Right cardiac atrium (tissue), 5 donors: Measurements from ENCODE around the gene RBM22. TPM values are rescaled to one million over a fixed set of nuclear protein-coding genes. Genes with fewer than 3 reads are reported as not detected.

Experiments used
- ATAC-seq, 2 donors: fragments of 200-7000 bp; cut with Tn5 transposase; one replicate each; pipeline versions ENCODE4 v1.8.0 to v1.9.1; 2020; ENCODE audit warnings: moderate library complexity in 2 of 2, mild to moderate bottlenecking in 1 of 2
- DNase-seq, 3 donors: peaks; one replicate each; pipeline ENCODE4 v3.0.0-alpha.2; 2020
- H3K27ac ChIP-seq: one replicate; pipeline ENCODE4 v1.5.1; 2013; ENCODE audit warnings: mild to moderate bottlenecking, low read length, control low read depth, moderate library complexity
- H3K27me3 ChIP-seq: one replicate; pipeline ENCODE4 v1.6.1; 2013; ENCODE audit not compliant: control insufficient read depth, insufficient read depth
- H3K4me1 ChIP-seq: one replicate; pipeline ENCODE4 v1.6.1; 2013; ENCODE audit warnings: low read length; ENCODE audit not compliant: control insufficient read depth, insufficient read depth
- H3K4me3 ChIP-seq: one replicate; pipeline ENCODE4 v1.5.1; 2013; ENCODE audit warnings: low read length, control low read depth
- H3K9me3 ChIP-seq: one replicate; pipeline ENCODE4 v1.6.1; 2013; ENCODE audit warnings: low read length; ENCODE audit not compliant: control insufficient read depth
- WGBS: extraction: QIAGEN DNeasy Blood & Tissue Kit; methylation state at CpG from one replicate; pipeline ENCODE4 v1.1.7; 2013; 5-methylcytosine and 5-hydroxymethylcytosine counted together
- intact Hi-C, 4 donors: fragments of 100-400 bp; cut with DNase I; formaldehyde crosslinking; loops; one replicate each; pipeline versions ENCODE4 v1.11.0 to v1.14.0; 2022 to 2023
- polyA plus RNA-seq: library from polyadenylated mRNA; stranded (reverse); fragments of 200-250 nt; gene quantifications from one replicate; pipeline ENCODE4 v1.2.3, GENCODE V29; 2013
- total RNA-seq, 4 donors: library from RNA; stranded (reverse); fragmentation: NEBNext Ultra II Directional; extraction: Animal tissue kit (Norgen Biotek cat#: 25700); gene quantifications; one replicate each; pipeline ENCODE4 v1.2.1, GENCODE V29; 2021
- donor health status: healthy with polysubstance abuse.
- donor health status: DM: no; HTN: yes; CAD: no.
- donor health status: DM: no; HTN: no; CAD: no.
- donor health status: DM: no; HTN: yes; CAD: no; lungs with severe emphysema.
- donor health status: DM: yes; HTN: yes; CAD: no.

Gene RBM22
- total and polyA plus RNA-seq, 5 donors, result 19.3 to 30.8 (median 25.5) TPM

DNA sequence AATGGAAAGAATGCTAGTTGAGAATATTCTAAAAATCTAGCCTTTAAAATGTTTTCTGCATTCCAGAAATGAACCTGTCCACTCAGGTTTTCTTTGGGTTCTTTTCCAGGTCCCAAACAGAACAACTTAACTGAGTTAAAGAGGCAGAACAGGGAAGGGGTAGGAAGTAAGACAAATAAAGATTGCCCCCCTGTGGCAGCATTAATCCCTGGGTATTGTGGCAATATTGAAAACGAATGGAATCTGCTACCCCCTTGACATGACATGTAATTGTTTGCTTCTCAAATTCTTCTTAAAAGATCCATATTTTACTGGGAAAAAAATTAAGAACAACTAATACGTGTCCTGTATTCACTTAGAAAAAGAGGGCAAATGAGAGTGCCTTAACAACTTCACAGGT lies 9.3 kb upstream of the RBM22 start:
- H3K27me3 ChIP-seq, result no peaks in the 10 kb centered on the region
- H3K4me1 ChIP-seq, result no peaks in the 10 kb centered on the region
- H3K27ac ChIP-seq, result no peak overlapping the region
- H3K4me3 ChIP-seq, result no peak overlapping the region
- intact Hi-C loops, result no loop called here
- DNase-seq (no peak), ATAC-seq (no peak)
- WGBS, result 57% methylated on average over 2 of the region's 2 CpGs
- H3K9me3 ChIP-seq, result no peaks in the 10 kb centered on the region

DNA sequence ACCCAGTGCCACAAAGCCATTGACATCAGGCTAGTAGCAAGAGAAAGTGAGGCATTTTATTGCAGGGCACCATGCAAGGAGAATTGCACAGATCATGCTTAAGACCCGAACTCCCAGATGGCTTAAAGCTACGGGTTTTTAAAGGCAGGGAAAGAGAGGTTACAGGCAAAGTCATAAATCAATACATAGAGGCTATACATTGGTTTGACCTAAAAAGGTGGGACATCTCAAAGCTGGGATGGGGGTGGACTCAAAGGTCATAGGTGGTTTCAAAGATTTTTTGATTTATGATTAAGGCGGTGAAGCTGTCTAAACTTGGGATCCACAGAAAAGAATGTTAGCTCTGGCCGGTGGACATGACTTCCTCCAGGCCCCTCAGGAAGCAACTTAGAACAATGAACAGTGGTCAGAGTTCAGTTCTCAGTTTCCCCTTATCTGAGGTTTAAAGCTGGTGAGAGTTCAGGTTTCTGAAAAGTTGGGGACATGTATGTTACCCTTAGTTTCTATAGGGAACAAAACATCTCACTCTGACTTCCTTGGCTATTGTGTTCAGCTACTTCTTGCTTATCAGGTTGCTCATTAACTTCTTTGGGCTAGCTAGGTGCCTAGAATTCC lies 6.0 kb upstream of the RBM22 start:
- Histone ChIP-seq H3K9me3 (no peaks in the 10 kb centered on the region), H3K4me3 (no peak overlapping the region), H3K4me1 (no peaks in the 10 kb centered on the region), H3K27ac (no peak overlapping the region), H3K27me3 (no peaks in the 10 kb centered on the region)
- intact Hi-C loops, result no loop called here
- WGBS, result 66% methylated on average over 4 of the region's 4 CpGs
- ATAC-seq, result no peak
- DNase-seq, result no peak

DNA sequence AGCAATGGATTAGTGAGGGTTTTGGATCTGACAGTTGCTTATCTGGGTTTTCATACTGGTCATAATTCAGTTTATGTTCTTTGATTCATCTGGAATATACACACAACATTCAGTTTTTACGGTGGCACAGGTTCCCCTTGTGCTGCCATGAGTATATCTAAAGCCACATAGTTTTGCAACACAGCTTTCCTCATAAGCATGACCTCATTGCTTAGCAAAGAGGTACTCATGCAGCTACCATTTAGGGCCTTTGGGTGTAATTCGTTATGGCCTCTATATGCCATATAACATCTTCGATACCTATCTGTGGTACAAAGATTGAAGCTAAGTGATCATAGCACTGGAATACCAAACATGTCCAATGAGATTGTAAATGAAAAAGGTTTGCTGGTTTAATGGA lies 2.9 kb upstream of the RBM22 start:
- Histone ChIP-seq H3K9me3 (no peaks in the 10 kb centered on the region), H3K4me3 (no peak overlapping the region), H3K27me3 (no peaks in the 10 kb centered on the region), H3K4me1 (no peaks in the 10 kb centered on the region), H3K27ac (no peak overlapping the region)
- WGBS, result 84% methylated on average over 3 of the region's 3 CpGs
- DNase-seq (no peak), ATAC-seq (no peak)
- intact Hi-C loops, result loop anchor here in 1 of 4 donors (5.0 kb wide), 1 partner anchor 141 kb away; no protein-coding TSS in a partner anchor

DNA sequence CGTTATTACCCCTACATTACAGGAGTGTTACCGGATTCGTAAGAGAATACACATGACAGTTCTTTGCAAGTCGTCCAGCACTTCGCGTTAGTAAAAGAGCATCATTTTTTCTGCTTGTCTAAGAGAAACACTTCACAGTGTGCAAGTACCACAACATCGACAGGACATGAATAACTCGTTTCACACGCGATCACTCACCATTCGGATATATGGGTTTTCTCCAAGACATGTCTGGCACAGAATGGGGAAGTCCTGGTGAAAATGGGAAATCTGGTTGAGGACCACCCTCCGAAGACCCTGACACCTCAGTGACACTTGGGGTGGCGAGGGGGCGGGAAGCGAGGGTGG lies 642 bp downstream of the RBM22 start:
- intact Hi-C loops, result loop anchor here in 2 of 4 donors (2.0 to 5.0 kb wide), 2 partner anchors 138 to 139 kb away; no protein-coding TSS in a partner anchor
- Histone ChIP-seq H3K27me3 (no peaks in the 10 kb centered on the region), H3K27ac (peak overlapping the region; percentile 50), H3K4me1 (no peaks in the 10 kb centered on the region), H3K4me3 (peak overlapping the region; percentile 85), H3K9me3 (no peaks in the 10 kb centered on the region)
- ATAC-seq, result no peak
- under 1% methylated on average over 15 of the region's 15 CpGs for WGBS
- no peak for DNase-seq

DNA sequence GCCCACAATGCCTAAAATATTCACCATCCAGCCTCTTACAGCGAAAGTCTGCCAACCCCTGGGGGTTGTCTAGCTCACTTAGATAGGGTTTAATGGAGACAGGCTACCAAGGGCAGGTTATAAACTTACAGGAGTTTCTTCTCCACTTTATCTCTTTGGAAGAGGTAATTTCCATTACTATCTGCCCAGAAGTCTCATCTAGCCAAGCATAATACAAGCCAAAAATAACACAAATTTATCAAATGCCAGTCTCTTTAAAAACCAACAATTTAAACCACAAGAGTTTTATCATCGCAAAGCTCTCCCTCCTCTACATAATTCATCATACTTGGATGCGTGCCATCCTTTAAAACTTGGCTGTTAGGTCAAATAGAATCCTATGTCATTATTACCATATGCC lies 6.2 kb downstream of the RBM22 start:
- Histone ChIP-seq H3K9me3 (no peaks in the 10 kb centered on the region), H3K27me3 (no peaks in the 10 kb centered on the region), H3K27ac (no peak overlapping the region), H3K4me1 (no peaks in the 10 kb centered on the region), H3K4me3 (no peak overlapping the region)
- intact Hi-C loops, result no loop called here
- no peak for ATAC-seq
- WGBS, result 70% methylated on average over 3 of the region's 3 CpGs
- DNase-seq, result no peak

DNA sequence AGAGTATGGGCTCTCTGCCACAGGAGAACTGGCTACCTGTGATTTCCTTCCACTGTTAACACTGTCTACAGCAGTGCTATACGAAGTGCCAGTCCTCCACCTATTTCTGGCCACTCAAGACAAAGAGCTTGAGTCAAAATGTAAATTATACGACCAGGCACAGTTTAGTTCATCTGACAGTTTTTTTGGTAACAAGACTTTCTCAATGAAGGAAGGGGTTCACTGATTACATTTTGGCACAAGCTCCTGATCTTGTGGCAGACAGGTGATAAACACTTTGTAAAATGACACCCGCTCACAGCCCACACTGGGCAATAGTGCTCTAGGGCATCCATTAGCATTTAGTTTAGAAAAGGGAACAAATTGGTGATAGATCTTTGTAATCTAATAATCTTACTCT lies 8.6 kb downstream of the RBM22 start:
- DNase-seq, result no peak
- Histone ChIP-seq H3K27me3 (no peaks in the 10 kb centered on the region), H3K4me1 (no peaks in the 10 kb centered on the region), H3K4me3 (no peak overlapping the region), H3K27ac (no peak overlapping the region), H3K9me3 (no peaks in the 10 kb centered on the region)
- 89% methylated on average over 3 of the region's 3 CpGs for WGBS
- no peak for ATAC-seq
- intact Hi-C loops, result no loop called here

DNA sequence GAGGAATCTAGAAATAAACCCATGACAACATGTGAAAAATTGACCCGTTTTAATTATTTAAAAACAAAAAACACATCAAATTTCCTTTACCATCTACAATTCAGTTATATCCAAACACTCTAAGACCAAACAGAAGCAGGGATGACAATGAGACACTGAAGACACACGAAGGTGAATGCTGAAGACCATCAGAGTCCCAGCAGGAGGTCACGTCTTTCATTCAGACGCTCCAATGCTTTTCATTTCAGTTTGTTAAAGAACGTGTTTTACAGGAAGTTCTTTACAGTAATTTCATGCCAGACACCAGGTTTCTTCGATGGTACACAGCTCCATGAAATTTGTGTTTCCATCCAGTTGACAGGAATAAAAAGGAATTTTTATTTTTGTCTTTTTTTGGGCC lies 10.1 kb downstream of the RBM22 start:
- no peak for ATAC-seq
- Histone ChIP-seq H3K9me3 (no peaks in the 10 kb centered on the region), H3K4me3 (no peak overlapping the region), H3K27ac (no peak overlapping the region), H3K27me3 (no peaks in the 10 kb centered on the region), H3K4me1 (no peaks in the 10 kb centered on the region)
- 75% methylated on average over 6 of the region's 6 CpGs for WGBS
- no peak for DNase-seq
- intact Hi-C loops, result no loop called here

DNA sequence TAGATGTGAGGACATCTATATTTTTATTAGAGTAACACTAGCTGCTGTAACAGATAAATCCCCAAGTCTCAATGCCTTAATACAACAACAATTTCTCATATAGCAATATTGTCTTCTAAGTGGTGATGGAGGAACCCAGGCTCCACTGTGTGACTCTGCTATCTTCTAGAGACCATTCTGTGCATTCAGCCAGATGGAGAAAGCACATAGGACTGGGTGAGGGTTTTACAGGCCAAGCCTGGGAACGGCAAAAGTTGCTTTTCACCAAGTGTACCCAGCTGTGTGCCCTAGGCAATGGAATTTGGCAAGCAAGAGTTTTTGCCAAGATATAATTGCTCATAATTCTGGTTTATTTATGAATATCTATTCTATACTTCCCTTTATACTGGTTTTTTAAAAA lies 11.7 kb downstream of the RBM22 start:
- intact Hi-C loops, result no loop called here
- ATAC-seq, result no peak
- DNase-seq, result no peak
- H3K9me3 ChIP-seq, result no peaks in the 10 kb centered on the region
- H3K4me1 ChIP-seq, result no peaks in the 10 kb centered on the region
- no peak overlapping the region for H3K27ac ChIP-seq
- H3K4me3 ChIP-seq, result no peak overlapping the region
- no peaks in the 10 kb centered on the region for H3K27me3 ChIP-seq
- WGBS, result 91% methylated on average over 1 of the region's 1 CpG

DNA sequence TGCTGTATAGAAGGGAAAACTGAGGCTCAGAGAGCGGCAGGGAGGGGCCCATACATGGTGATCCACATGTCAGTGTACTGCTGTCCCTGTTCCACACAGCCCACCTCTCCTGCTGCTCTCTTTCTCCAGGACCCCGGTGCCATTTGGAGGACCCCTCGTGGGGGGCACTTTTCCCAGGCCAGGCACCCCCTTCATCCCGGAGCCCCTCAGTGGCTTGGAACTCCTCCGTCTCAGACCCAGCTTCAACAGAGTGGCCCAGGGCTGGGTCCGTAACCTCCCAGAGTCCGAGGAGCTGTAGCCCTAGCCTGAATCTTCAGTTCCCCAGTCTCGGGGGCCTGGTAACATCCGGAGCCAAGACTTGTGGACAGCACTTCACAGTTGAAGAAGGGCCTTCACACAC lies 24.3 kb downstream of the RBM22 start:
- intact Hi-C loops, result loop anchor here in 1 of 4 donors (10.0 kb wide), 1 partner anchor 222 kb away; no protein-coding TSS in a partner anchor
- DNase-seq (peak in 1 of 3 donors; percentile 50), ATAC-seq (no peak)
- whole genome bisulfite sequencing, result 95% methylated on average over 9 of the region's 9 CpGs
- H3K27me3 ChIP-seq, result no peaks in the 10 kb centered on the region
- H3K27ac ChIP-seq, result no peak overlapping the region
- no peaks in the 10 kb centered on the region for H3K9me3 ChIP-seq
- peaks cover 10% of the 10 kb centered on the region for H3K4me1 ChIP-seq
- H3K4me3 ChIP-seq, result no peak overlapping the region

DNA sequence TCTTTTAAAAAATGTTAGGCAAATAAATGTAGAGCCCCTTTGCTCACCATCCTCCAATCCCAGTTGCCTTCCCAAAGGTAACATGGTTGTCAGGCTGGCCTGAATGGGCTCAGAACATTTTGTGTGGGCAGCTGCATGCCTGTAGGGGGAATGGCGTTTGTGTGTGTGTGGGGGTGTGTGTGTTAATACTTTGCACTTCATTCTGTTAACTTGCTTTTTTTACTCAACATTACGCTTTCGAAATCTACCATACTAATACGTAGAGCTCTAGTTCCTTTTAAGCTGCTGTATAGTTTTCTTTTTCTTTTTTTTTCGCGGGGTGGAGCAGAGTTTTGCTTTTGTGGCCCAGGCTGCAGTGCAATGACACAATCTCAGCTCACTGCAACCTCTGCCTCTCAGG lies 25.8 kb downstream of the RBM22 start:
- peak overlapping the region; percentile 56 for H3K27ac ChIP-seq
- no peaks in the 10 kb centered on the region for H3K27me3 ChIP-seq
- H3K4me1 ChIP-seq, result peaks cover 10% of the 10 kb centered on the region
- intact Hi-C loops, result loop anchor here in 1 of 4 donors (10.0 kb wide), 1 partner anchor 220 kb away; no protein-coding TSS in a partner anchor
- no peak for ATAC-seq
- WGBS, result 82% methylated on average over 6 of the region's 6 CpGs
- DNase-seq, result no peak
- H3K4me3 ChIP-seq, result no peak overlapping the region
- no peaks in the 10 kb centered on the region for H3K9me3 ChIP-seq

DNA sequence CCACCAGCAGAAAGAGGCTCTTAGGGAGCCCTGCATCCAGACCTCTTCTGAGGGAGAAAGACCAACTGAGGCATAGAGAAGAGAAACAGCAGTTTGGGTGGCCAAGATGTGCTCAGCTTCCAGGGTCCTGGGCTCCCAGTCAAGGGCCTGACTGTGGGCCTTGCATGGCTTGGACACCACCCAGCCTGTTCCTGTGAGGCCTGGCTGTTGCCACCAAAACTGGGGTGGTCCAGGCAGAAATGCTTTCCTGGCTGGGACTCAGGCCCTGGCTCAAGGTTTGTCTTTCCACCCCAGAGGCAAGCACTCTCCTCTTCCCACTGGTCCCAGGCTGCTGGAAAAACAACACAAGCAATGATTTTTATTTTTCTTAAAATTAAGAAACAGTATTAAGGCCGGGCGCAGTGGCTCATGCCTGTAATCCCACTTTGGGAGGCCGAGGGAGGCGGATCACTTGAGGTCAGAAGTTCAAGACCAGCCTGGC lies 26.5 kb downstream of the RBM22 start:
- Histone ChIP-seq H3K9me3 (no peaks in the 10 kb centered on the region), H3K27me3 (no peaks in the 10 kb centered on the region), H3K27ac (peak overlapping the region; percentile 60), H3K4me1 (peaks cover 10% of the 10 kb centered on the region), H3K4me3 (no peak overlapping the region)
- intact Hi-C loops, result loop anchor here in 1 of 4 donors (5.0 to 10.0 kb wide), 2 partner anchors 112 to 220 kb away; no protein-coding TSS in a partner anchor
- ATAC-seq (peak; percentile 39 to 77), DNase-seq (peak; percentile 81 to 95 (median 92))
- 60% methylated on average over 4 of the region's 4 CpGs for WGBS
